ENCODE results near the gene MAVS.

DNA sequence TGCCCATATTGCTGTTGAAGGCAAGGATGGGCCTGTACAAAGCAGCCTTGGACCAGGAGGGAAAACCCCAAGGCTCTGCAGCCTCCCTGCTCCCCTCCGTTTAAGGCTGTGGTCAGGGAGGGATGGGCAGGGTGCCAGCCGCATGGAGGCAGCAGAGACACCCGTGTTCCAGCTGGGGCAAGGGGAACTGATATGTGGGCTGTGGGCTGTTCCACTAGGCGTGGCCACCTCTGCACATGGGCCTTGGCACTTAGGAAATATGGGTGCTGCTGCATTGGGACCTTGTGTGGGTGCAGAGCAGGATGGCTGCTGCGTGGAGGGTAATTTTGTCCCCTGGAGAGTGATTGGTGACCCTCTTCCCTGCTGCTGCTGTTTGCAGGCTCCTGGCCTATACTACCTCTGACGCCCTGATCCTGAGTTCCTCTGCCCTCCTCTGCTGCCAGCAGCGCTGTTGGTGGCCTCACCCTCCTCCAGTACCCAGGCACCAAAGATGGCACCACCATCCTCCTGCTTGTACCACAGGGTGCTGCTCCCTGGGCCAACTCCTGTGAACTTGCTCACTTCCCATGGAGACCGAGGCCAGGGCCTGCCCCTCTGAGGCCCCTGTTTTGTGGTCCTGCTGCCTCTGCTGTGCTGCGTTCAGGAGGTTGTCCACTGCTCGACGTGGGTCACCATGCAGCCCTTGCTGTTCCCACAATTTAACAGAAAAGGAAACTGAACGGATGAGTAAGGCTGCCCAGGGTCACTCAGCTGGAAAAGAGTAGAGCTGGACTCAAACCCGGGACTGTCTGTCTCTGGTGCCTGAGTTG, 77.9 kb downstream of the MAVS start:
- no peak for TF ChIP-seq HMGXB4 (CRISPR knock-in tag; IDR thresholded peaks at IDR 0.05)
- TF ChIP-seq ESRRA (CRISPR knock-in tag; IDR thresholded peaks at IDR 0.05; ENCODE audit: borderline replicate concordance) = no peak
- TF ChIP-seq SMAD3 (CRISPR knock-in tag; IDR thresholded peaks at IDR 0.05; ENCODE audit: borderline replicate concordance) = no peak
- TF ChIP-seq CTCF (IDR thresholded peaks at IDR 0.05) = no peak
- TF ChIP-seq ZNF263 (CRISPR knock-in tag; IDR thresholded peaks at IDR 0.05; ENCODE audit: low read depth) = no peak
